ENCODE results near the gene RSAD2. TPM values are rescaled to one million over a fixed set of nuclear protein-coding genes. Genes with fewer than 3 reads are reported as not detected.

The RSAD2 gene
- total RNA-seq, 1 donor from 2014 or later = 4.4 TPM

DNA sequence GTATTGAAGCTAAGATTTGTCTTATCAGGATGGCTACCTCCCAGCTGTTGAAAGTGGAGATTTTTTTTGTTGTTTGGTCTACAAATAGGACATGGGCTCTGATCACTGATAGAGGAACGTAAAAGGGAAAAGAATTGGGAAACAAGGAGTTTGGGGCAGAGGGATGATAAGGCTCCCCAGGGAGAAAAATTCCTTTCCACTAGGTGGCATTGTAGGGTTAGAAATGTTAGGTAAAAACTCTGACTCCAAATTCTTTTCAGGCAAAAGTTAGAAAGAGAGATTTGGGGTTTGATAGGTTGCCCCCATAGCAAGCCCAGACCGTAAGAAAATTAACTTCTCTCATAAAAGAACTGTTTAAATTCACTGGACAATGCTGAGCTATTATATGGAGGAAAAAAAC lies 31.7 kb upstream of the RSAD2 start:
- DNase-seq (ENCODE audit: low spot score in 2 of 2, unreplicated experiment in 2 of 2) = no peak
- peaks cover 49% of the 10 kb centered on the region for H3K36me3 Mint-ChIP-seq
- no peaks in the 10 kb centered on the region for H3K27me3 Mint-ChIP-seq (ENCODE audit: low read depth)
- no peak overlapping the region for H3K4me3 Mint-ChIP-seq
- no peaks in the 10 kb centered on the region for H3K4me1 Mint-ChIP-seq
- H3K27ac Mint-ChIP-seq = no peak overlapping the region
- peaks cover 73% of the 10 kb centered on the region for H3K9me3 Mint-ChIP-seq
- TF ChIP-seq, protein P1, sequence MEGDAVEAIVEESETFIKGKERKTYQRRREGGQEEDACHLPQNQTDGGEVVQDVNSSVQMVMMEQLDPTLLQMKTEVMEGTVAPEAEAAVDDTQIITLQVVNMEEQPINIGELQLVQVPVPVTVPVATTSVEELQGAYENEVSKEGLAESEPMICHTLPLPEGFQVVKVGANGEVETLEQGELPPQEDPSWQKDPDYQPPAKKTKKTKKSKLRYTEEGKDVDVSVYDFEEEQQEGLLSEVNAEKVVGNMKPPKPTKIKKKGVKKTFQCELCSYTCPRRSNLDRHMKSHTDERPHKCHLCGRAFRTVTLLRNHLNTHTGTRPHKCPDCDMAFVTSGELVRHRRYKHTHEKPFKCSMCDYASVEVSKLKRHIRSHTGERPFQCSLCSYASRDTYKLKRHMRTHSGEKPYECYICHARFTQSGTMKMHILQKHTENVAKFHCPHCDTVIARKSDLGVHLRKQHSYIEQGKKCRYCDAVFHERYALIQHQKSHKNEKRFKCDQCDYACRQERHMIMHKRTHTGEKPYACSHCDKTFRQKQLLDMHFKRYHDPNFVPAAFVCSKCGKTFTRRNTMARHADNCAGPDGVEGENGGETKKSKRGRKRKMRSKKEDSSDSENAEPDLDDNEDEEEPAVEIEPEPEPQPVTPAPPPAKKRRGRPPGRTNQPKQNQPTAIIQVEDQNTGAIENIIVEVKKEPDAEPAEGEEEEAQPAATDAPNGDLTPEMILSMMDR (IDR thresholded peaks at IDR 0.05; ENCODE audit: unreplicated experiment) = no peak

DNA sequence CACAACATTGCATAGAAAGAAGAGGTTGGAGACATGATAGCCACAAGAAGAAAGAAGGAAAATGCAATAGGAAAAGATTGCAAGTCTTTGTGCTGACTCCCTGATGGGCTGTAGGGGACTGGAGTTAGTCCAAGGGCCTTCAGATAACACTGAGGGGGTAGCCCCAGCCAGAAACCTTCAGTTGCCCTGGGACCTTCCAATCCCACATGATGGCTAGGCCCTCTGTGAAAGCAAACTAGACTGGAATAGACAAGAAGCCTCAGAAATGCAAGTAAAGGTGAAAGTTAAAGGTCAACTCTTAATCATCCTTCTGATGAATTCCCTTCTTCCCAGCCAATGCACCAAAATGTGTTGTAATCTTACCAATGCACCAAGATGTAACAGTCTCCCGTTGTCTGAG lies 31.0 kb upstream of the RSAD2 start:
- TF ChIP-seq, protein P1 (IDR thresholded peaks at IDR 0.05; ENCODE audit: unreplicated experiment) = no peak
- no peak for DNase-seq (ENCODE audit: low spot score in 2 of 2, unreplicated experiment in 2 of 2)
- no peak overlapping the region for H3K4me3 Mint-ChIP-seq
- H3K27me3 Mint-ChIP-seq (ENCODE audit: low read depth) = no peaks in the 10 kb centered on the region
- no peak overlapping the region for H3K27ac Mint-ChIP-seq
- no peaks in the 10 kb centered on the region for H3K4me1 Mint-ChIP-seq
- H3K36me3 Mint-ChIP-seq = peaks cover 49% of the 10 kb centered on the region
- H3K9me3 Mint-ChIP-seq = peaks cover 67% of the 10 kb centered on the region

DNA sequence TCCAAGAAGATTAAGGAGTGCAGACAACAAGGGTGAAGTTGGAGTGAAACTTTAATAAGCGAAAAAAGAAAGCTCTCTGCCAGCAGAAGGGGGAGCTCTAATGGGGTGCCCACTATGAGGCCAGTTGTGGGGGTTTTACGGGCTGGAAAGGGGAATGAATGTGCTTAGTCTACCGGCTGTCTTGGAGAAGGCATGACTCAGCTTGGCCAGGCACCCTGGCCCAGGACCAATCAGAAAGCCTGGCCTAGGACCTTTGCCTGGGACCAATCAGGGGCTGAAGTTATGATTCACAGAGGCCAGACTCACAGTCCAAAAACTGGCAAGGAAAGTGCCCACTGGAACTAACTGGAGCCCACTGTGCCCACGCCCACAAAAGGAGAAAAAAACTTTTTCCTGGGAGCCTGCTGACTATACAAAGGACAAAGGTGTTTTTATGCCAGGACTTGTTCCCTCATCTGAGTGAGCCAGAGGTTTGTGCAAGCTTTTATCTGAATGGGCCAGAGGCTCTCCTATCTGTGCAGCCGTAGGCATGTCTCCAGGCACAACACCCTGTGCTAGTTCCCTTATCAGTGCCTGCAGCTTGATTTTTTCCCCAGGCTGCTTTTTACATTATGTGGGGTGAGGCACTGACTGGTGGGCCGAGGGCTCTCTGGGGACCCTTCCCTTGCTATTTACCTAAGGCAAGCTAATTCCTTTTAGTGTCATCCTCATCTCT lies 30.5 kb upstream of the RSAD2 start:
- no peak for DNase-seq (ENCODE audit: low spot score in 2 of 2, unreplicated experiment in 2 of 2)
- Mint-ChIP-seq H3K4me3 (no peak overlapping the region), H3K27ac (no peak overlapping the region), H3K9me3 (peaks cover 61% of the 10 kb centered on the region), H3K4me1 (no peaks in the 10 kb centered on the region), H3K36me3 (peaks cover 51% of the 10 kb centered on the region), H3K27me3 (ENCODE audit: low read depth) (no peaks in the 10 kb centered on the region)
- TF ChIP-seq, protein P1 (IDR thresholded peaks at IDR 0.05; ENCODE audit: unreplicated experiment) = no peak

DNA sequence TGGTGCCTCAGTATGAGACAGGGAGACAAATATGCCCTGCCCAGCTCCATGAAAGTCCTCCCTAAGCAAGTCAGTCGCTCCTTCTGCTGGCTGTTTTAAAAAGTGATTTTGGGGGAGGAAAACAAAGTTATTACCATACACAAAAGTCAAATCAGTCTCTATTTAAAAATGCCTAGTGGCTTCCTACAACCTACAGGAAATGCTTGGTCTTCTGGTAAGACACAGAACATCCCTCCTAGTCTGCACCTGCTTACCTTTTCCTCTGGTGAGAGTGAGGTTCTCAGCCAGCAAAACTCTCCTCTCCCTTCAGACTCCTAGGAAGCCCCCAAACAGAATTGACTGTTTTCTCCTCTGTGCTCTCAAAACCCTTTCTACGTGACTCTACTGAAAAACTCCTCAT lies 25.4 kb upstream of the RSAD2 start:
- Mint-ChIP-seq H3K4me1 (no peaks in the 10 kb centered on the region), H3K27ac (no peak overlapping the region), H3K36me3 (peaks cover 42% of the 10 kb centered on the region), H3K9me3 (peaks cover 25% of the 10 kb centered on the region), H3K4me3 (no peak overlapping the region), H3K27me3 (ENCODE audit: low read depth) (no peaks in the 10 kb centered on the region)
- TF ChIP-seq, protein P1 (IDR thresholded peaks at IDR 0.05; ENCODE audit: unreplicated experiment) = no peak
- no peak for DNase-seq (ENCODE audit: low spot score in 2 of 2, unreplicated experiment in 2 of 2)

DNA sequence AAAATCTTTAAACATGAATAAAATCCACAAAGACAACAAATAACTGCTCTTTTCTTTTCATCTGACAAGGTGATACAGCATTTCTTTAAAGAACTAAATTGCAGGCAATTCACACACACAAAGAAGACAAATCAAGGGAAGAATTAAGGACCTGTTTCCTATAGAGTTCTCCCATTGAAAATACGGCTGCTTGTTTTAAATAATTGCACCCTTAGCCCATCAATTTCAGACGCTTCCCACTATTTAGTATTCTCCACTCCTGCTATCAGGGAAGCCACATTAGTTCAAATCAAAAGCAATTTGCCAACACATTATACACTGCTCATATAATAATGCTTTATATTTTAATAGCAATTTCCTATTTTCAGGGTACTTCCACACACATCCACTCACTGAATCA lies 23.2 kb upstream of the RSAD2 start:
- Mint-ChIP-seq H3K9me3 (peaks cover 23% of the 10 kb centered on the region), H3K4me3 (no peak overlapping the region), H3K4me1 (no peaks in the 10 kb centered on the region), H3K36me3 (peaks cover 42% of the 10 kb centered on the region), H3K27me3 (ENCODE audit: low read depth) (no peaks in the 10 kb centered on the region), H3K27ac (no peak overlapping the region)
- TF ChIP-seq, protein P1 (IDR thresholded peaks at IDR 0.05; ENCODE audit: unreplicated experiment) = no peak
- no peak for DNase-seq (ENCODE audit: low spot score in 2 of 2, unreplicated experiment in 2 of 2)
